K562 (cell line): Measurements from ENCODE around the gene C6orf58. TPM values are rescaled to one million over a fixed set of nuclear protein-coding genes. Genes with fewer than 3 reads are reported as not detected.

ENCODE experiments used
- ATAC-seq: fragments of 200-7000 bp; cut with Tn5 transposase; 3 replicates; pipeline ENCODE4 v1.9.1; 2020; ENCODE audit warnings: moderate library complexity
- BruUV-seq: library from RNA; stranded (reverse); fragments of 400-500 nt; replicated peaks from 2 replicates; lab custom pipeline; 2021; lab: Mats Ljungman, UMichigan
- CTCF ChIA-PET: fragments of 300-600 bp; formaldehyde crosslinking; extraction: SDS; loops from one replicate; lab custom pipeline; 2021; ENCODE audit warnings: low intra/inter-chr PET ratio; lab: Yijun Ruan, JAX
- POLR2A ChIA-PET: fragments of 300-600, 350-650 bp; sonication (Branson Sonifier 250); formaldehyde crosslinking; extraction: SDS; loops from one replicate; lab custom pipeline; 2021; ENCODE audit warnings: antibody characterized with exemption, inconsistent platforms; lab: Yijun Ruan, JAX
- DNase-seq, 4 experiments: peaks; one replicate each; pipeline versions ENCODE4 v3.0.0 to v3.0.0-alpha.2; 2011 to 2018; ENCODE audit warnings: low spot score in 3 of 4, mixed read lengths in 3 of 4; ENCODE audit errors: extremely low read depth in 1 of 4
- FAIRE-seq: peaks from 2 replicates; lab custom pipeline; 2011; peaks lifted over from hg19 to GRCh38; lab: Jason Lieb, UNC
- H2AFZ ChIP-seq: 2 replicates; pipeline ENCODE4 v1.6.0; 2011; ENCODE audit warnings: low read depth, low read length, control low read depth, inconsistent platforms
- H3K27ac ChIP-seq: fragments of 200-600 bp; 3 replicates; pipeline ENCODE4 v1.8.0; 2011; ENCODE audit warnings: low read depth, mild to moderate bottlenecking, control low read depth, inconsistent platforms, low read length, moderate library complexity, mixed read lengths; ENCODE audit errors: extremely low read depth
- H3K27me3 ChIP-seq, 2 experiments: fragments of 300-600 bp in 1 of 2; 2 replicates in 1 of 2; 3 replicates in 1 of 2; pipeline versions ENCODE4 v1.6.0 to v1.8.0; 2011; ENCODE audit warnings: inconsistent platforms in 2 of 2, low read length in 2 of 2, mild to moderate bottlenecking in 1 of 2, mixed read lengths in 1 of 2, moderate library complexity in 1 of 2; ENCODE audit not compliant: control insufficient read depth in 2 of 2, insufficient read depth in 2 of 2
- H3K36me3 ChIP-seq: fragments of 300-600 bp; 3 replicates; pipeline ENCODE4 v1.8.0; 2011; ENCODE audit warnings: mild to moderate bottlenecking, low read length, inconsistent platforms; ENCODE audit not compliant: control insufficient read depth, insufficient read depth
- H3K4me1 ChIP-seq, 2 experiments: fragments of 200-600 bp in 1 of 2; replicated peaks in 1 of 2; 2 replicates in 1 of 2; 3 replicates in 1 of 2; pipeline versions ENCODE4 v1.5.1 to v1.8.0; 2011; ENCODE audit warnings: inconsistent platforms in 2 of 2, low read length in 2 of 2, mild to moderate bottlenecking in 1 of 2, mixed read lengths in 1 of 2, moderate library complexity in 1 of 2; ENCODE audit not compliant: control insufficient read depth in 2 of 2, insufficient read depth in 2 of 2
- H3K4me2 ChIP-seq: 2 replicates; pipeline ENCODE4 v1.6.1; 2011; ENCODE audit warnings: low read length, control low read depth, inconsistent platforms, mixed read lengths; ENCODE audit not compliant: insufficient read depth
- H3K4me3 ChIP-seq: fragments of 200-600 bp; sonication (generic), shearing (Covaris generic); 2 replicates; pipeline ENCODE4 v1.5.1; 2016; ENCODE audit warnings: control low read depth, inconsistent platforms
- H3K79me2 ChIP-seq: fragments of 200-600 bp; 3 replicates; pipeline ENCODE4 v1.8.0; 2011; ENCODE audit warnings: low read length, inconsistent platforms; ENCODE audit not compliant: control insufficient read depth, insufficient read depth
- H3K9ac ChIP-seq, 2 experiments: 2 replicates each; pipeline versions ENCODE4 v1.6.0 to v1.6.1; 2011; ENCODE audit warnings: low read depth in 2 of 2, low read length in 2 of 2, control low read depth in 1 of 2, inconsistent platforms in 1 of 2, mild to moderate bottlenecking in 1 of 2, mixed read lengths in 1 of 2; ENCODE audit not compliant: insufficient read depth in 1 of 2
- H3K9me1 ChIP-seq: one replicate; pipeline ENCODE4 v1.6.0; 2011; ENCODE audit warnings: inconsistent platforms, mild to moderate bottlenecking, low read length, moderate library complexity; ENCODE audit not compliant: control insufficient read depth, insufficient read depth
- H3K9me3 ChIP-seq: replicated peaks from 2 replicates; pipeline ENCODE4 v1.5.1; 2011; ENCODE audit warnings: low read depth, low read length, inconsistent platforms; ENCODE audit not compliant: control insufficient read depth, insufficient read depth
- H4K20me1 ChIP-seq: replicated peaks from 2 replicates; pipeline ENCODE4 v1.6.1; 2011; ENCODE audit warnings: low read length, inconsistent platforms, mixed read lengths; ENCODE audit not compliant: control insufficient read depth, insufficient read depth
- C11orf30 ChIP-seq: fragments of 450-650 bp; IDR thresholded peaks from 2 replicates; pipeline ENCODE4 v1.6.1; 2016; ENCODE audit warnings: low read depth, mild to moderate bottlenecking
- CCNT2 ChIP-seq: IDR thresholded peaks from 2 replicates; pipeline ENCODE4 v1.6.1; 2011; ENCODE audit warnings: borderline replicate concordance, low read depth, mild to moderate bottlenecking, moderate library complexity, mixed read lengths, low read length; ENCODE audit not compliant: insufficient read length; ENCODE audit errors: extremely low read depth
- CUX1 ChIP-seq: fragments of 200-800 bp; sonication (Bioruptor generic); IDR thresholded peaks from 2 replicates; pipeline ENCODE4 v1.6.1; 2016; ENCODE audit warnings: missing genetic modification characterization, missing compliant biosample characterization
- HINFP ChIP-seq: fragments of 450-650 bp; conservative IDR thresholded peaks from 2 replicates; pipeline ENCODE4 v1.6.1; 2016; ENCODE audit warnings: missing genetic modification characterization, low read depth, mild to moderate bottlenecking, control low read depth, missing compliant biosample characterization
- MYC ChIP-seq, 2 experiments: fragments of 250-450 bp in 1 of 2; sonication (Bioruptor Pico) in 1 of 2; IDR thresholded peaks; 2 replicates each; pipeline versions ENCODE4 v1.5.1 to v1.6.1; 2012 to 2021; ENCODE audit warnings: low read depth in 2 of 2, borderline replicate concordance in 1 of 2, improper control_type of control experiment in 1 of 2, low read length in 1 of 2, mild to moderate bottlenecking in 1 of 2, moderate library complexity in 1 of 2
- NCOA4 ChIP-seq: fragments of 450-650 bp; IDR thresholded peaks from 2 replicates; pipeline ENCODE4 v1.6.1; 2018; ENCODE audit warnings: mild to moderate bottlenecking; ENCODE audit not compliant: partially characterized antibody
- PHB2 ChIP-seq: fragments of 450-650 bp; IDR thresholded peaks from 2 replicates; pipeline ENCODE4 v1.6.1; 2017; ENCODE audit warnings: low read depth
- SPI1 ChIP-seq: IDR thresholded peaks from 2 replicates; pipeline ENCODE4 v1.6.1; 2011; ENCODE audit warnings: low read depth, low read length, control low read depth, borderline replicate concordance
- STAT5B ChIP-seq: fragments of 250-450 bp; sonication (Bioruptor Pico); IDR thresholded peaks from 2 replicates; pipeline ENCODE4 v1.8.0; 2021; ENCODE audit warnings: mild to moderate bottlenecking, inconsistent platforms
- ZBTB5 ChIP-seq: fragments of 450-650 bp; IDR thresholded peaks from 2 replicates; pipeline ENCODE4 v1.6.1; 2017; ENCODE audit warnings: antibody characterized with exemption
- ZC3H8 ChIP-seq: fragments of 450-650 bp; IDR thresholded peaks from 2 replicates; pipeline ENCODE4 v1.6.1; 2017
- ZNF184 ChIP-seq: sonication (generic); formaldehyde crosslinking; IDR thresholded peaks from 2 replicates; pipeline ENCODE4 v1.5.0; 2020; ENCODE audit warnings: missing genetic modification reagents
- ZNF780A ChIP-seq: fragments of 250-450 bp; sonication (Bioruptor Pico); IDR thresholded peaks from 2 replicates; pipeline ENCODE4 v1.5.0; 2021; ENCODE audit warnings: mild to moderate bottlenecking
- WGBS: fragments of 100-300 bp; shearing (Covaris generic); methylation state at CpG from one replicate; pipeline ENCODE4 v1.1.6; 2016; ENCODE audit warnings: low coverage, mixed read lengths; ENCODE audit not compliant: insufficient coverage; ENCODE audit errors: missing lambda C conversion rate; 5-methylcytosine and 5-hydroxymethylcytosine counted together
- in situ Hi-C: fragments of 300-500 bp; cut with MboI; formaldehyde crosslinking; loops from 4 replicates; pipeline ENCODE4 v1.15.0; 2018; ENCODE audit warnings: inconsistent platforms, mixed read lengths
- intact Hi-C: fragments of 100-400 bp; cut with micrococcal nuclease; formaldehyde crosslinking; loops from 2 replicates; pipeline ENCODE4 v1.14.2; 2022
- polyA plus RNA-seq, 8 experiments: library from polyadenylated mRNA; depleted of rRNA in 4 of 8; stranded (reverse) in 5 of 8; unstranded in 3 of 8; fragments of >200 nt; fragmentation: Nextera tagmentation in 2 of 8; fragmentation: Illumina TruSeq in 1 of 8; extraction: Ambion mirVana in 2 of 8; extraction: Trizol in 1 of 8; gene quantifications; 2 replicates each; pipeline versions ENCODE4 v1.2.1 to v1.2.3, GENCODE V29; 2011 to 2014; ENCODE audit warnings: inconsistent platforms in 1 of 8, missing spikeins in 1 of 8
- total RNA-seq, 7 experiments: library from RNA; depleted of rRNA in 6 of 7; stranded (reverse); fragments of >200 nt in 6 of 7; fragmentation: Illumina TruSeq in 2 of 7; extraction: Trizol in 2 of 7; gene quantifications; 2 replicates each; pipeline versions ENCODE4 v1.2.1 to v1.2.3, GENCODE V29; 2011 to 2021; ENCODE audit warnings: low replicate concordance in 1 of 7

C6orf58 gene
- total and polyA plus RNA-seq, 9 of the 15 experiments (the other 6 are each of a cell fraction or from before 2014, with no cell fraction given) = 0.04 TPM; not detected in 8

GRCh38 chr6:127635091-127635490 is 58.1 kb downstream of the C6orf58 start:
- Histone ChIP-seq H3K36me3 (no peaks in the 10 kb centered on the region), H3K27me3 (no peaks in the 10 kb centered on the region), H3K4me3 (no peak overlapping the region), H3K79me2 (no peaks in the 10 kb centered on the region), H3K9ac (no peak overlapping the region), H3K27ac (no peak overlapping the region), H3K4me2 (no peak overlapping the region), H4K20me1 (no peaks in the 10 kb centered on the region), H3K4me1 (no peaks in the 10 kb centered on the region), H2AFZ (no peak overlapping the region), H3K9me1 (no peaks in the 10 kb centered on the region), H3K9me3 (no peaks in the 10 kb centered on the region)
- 0% methylated on average over 4 of the region's 4 CpGs for WGBS
- in situ Hi-C loops = no loop called here
- DNase-seq (no peak), ATAC-seq (no peak), FAIRE-seq (no peak)
- ChIA-PET POLR2A (no interaction called here), CTCF (no interaction called here)
- no TSS peak for BruUV-seq
- intact Hi-C loops = no loop called here
- TF ChIP-seq HINFP (no peak), MYC (IDR thresholded peaks at IDR 0.05; ENCODE audit: low read depth, low read length) (no peak), MYC (CRISPR knock-in tag; IDR thresholded peaks at IDR 0.05; ENCODE audit: borderline replicate concordance, low read depth) (no peak), ZBTB5 (no peak), ZC3H8 (no peak), CUX1 (CRISPR knock-in tag) (no peak), CCNT2 (no peak), SPI1 (no peak), NCOA4 (no peak), STAT5B (CRISPR knock-in tag) (no peak), PHB2 (no peak), C11orf30 (no peak), ZNF780A (CRISPR knock-in tag) (no peak), ZNF184 (CRISPR knock-in tag) (no peak)
